HG02885 (cell line): ENCODE results near the gene DSTN.
A peak's percentile ranks its signal among the peaks of the same experiment; 100 is the strongest.

Experiments used
- ATAC-seq: cut with Tn5 transposase; IDR thresholded peaks from one replicate; pipeline ENCODE4 v1.9.1; 2021; ENCODE audit warnings: mild to moderate bottlenecking; ENCODE audit not compliant: unreplicated experiment, poor library complexity

The DSTN gene

GRCh38 chr20:17610566-17611289, 40.9 kb downstream of the DSTN start:
- ATAC-seq = no peak

GRCh38 chr20:17611290-17611539, 41.3 kb downstream of the DSTN start:
- ATAC-seq = no peak

GRCh38 chr20:17611540-17612286, 41.8 kb downstream of the DSTN start:
- no peak for ATAC-seq

GRCh38 chr20:17612287-17612991, 42.6 kb downstream of the DSTN start:
- ATAC-seq = no peak

GRCh38 chr20:17612992-17613327, 43.1 kb downstream of the DSTN start:
- ATAC-seq = no peak

- ATAC-seq = no peak
These were observed 43.7 kb downstream of the DSTN start for GRCh38 chr20:17613328-17614175.

GRCh38 chr20:17614176-17614811, 44.4 kb downstream of the DSTN start:
- no peak for ATAC-seq

- no peak for ATAC-seq
These were observed 45.2 kb downstream of the DSTN start for GRCh38 chr20:17614812-17615644.

- ATAC-seq = no peak
These were observed 46.0 kb downstream of the DSTN start for GRCh38 chr20:17615645-17616479.

- ATAC-seq = no peak
These were observed 46.8 kb downstream of the DSTN start for GRCh38 chr20:17616480-17617211.

GRCh38 chr20:17617212-17617867, 47.5 kb downstream of the DSTN start:
- peak; percentile 56 for ATAC-seq

- ATAC-seq = no peak
These were observed 48.2 kb downstream of the DSTN start for GRCh38 chr20:17617868-17618672.

GRCh38 chr20:17618673-17619013, 48.8 kb downstream of the DSTN start:
- no peak for ATAC-seq

GRCh38 chr20:17619351-17620093, 49.6 kb downstream of the DSTN start:
- ATAC-seq = no peak

GRCh38 chr20:17620371-17621228, 50.7 kb downstream of the DSTN start:
- ATAC-seq = no peak
